Central memory CD8-positive, alpha-beta T cell (primary cell): ENCODE results near the gene CANT1.
"Not testable (repeated sequence)": the region's sequence is repeated elsewhere in the genome, so short reads cannot be mapped to it uniquely, and the experiment has no call there.

ENCODE experiments used
- ATAC-seq: fragments of 150-1000 bp; cut with Tn5 transposase; replicated peaks from 2 replicates; pipeline ENCODE4 v1.10.0; 2022; ENCODE audit warnings: mild to moderate bottlenecking, moderate FRiP score, moderate number of reproducible peaks; ENCODE audit not compliant: poor library complexity, severe bottlenecking; ENCODE audit errors: extremely low read depth
- DNase-seq, 2 donors: peaks; one replicate each; pipeline ENCODE4 v3.0.0; 2021; ENCODE audit warnings: low spot score in 2 of 2
- H3K27ac Mint-ChIP-seq: one replicate; pipeline ENCODE4 v1.8.0; 2022; ENCODE audit warnings: low read depth, mild to moderate bottlenecking, moderate library complexity, mixed read lengths
- H3K27me3 Mint-ChIP-seq: one replicate; pipeline ENCODE4 v1.8.0; 2022; ENCODE audit warnings: mixed read lengths
- H3K36me3 Mint-ChIP-seq: one replicate; pipeline ENCODE4 v1.8.0; 2022; ENCODE audit warnings: mild to moderate bottlenecking, moderate library complexity, mixed read lengths; ENCODE audit not compliant: insufficient read depth
- H3K4me1 Mint-ChIP-seq: one replicate; pipeline ENCODE4 v1.8.0; 2022; ENCODE audit warnings: mixed read lengths
- H3K4me3 Mint-ChIP-seq: one replicate; pipeline ENCODE4 v1.8.0; 2022; ENCODE audit warnings: mild to moderate bottlenecking, moderate library complexity, mixed read lengths
- H3K9me3 Mint-ChIP-seq: one replicate; pipeline ENCODE4 v1.8.0; 2022; ENCODE audit warnings: mixed read lengths

The CANT1 gene

GRCh38 chr17:79039886-79040285 lies 30.3 kb upstream of the CANT1 start:
- peaks cover 10% of the 10 kb centered on the region for H3K27me3 Mint-ChIP-seq
- ATAC-seq (no peak), DNase-seq (no peak)
- no peaks in the 10 kb centered on the region for H3K9me3 Mint-ChIP-seq
- no peaks in the 10 kb centered on the region for H3K36me3 Mint-ChIP-seq
- H3K4me1 Mint-ChIP-seq, result no peaks in the 10 kb centered on the region
- H3K4me3 Mint-ChIP-seq, result no peak overlapping the region
- no peak overlapping the region for H3K27ac Mint-ChIP-seq

- DNase-seq, result no peak
- ATAC-seq, result no peak
- no peaks in the 10 kb centered on the region for H3K9me3 Mint-ChIP-seq
- no peaks in the 10 kb centered on the region for H3K36me3 Mint-ChIP-seq
- no peak overlapping the region for H3K4me3 Mint-ChIP-seq
- H3K4me1 Mint-ChIP-seq, result no peaks in the 10 kb centered on the region
- H3K27me3 Mint-ChIP-seq, result peaks cover 4% of the 10 kb centered on the region
- H3K27ac Mint-ChIP-seq, result no peak overlapping the region
Observed at GRCh38 chr17:79039171-79039570, 29.6 kb upstream of the CANT1 start.

- Mint-ChIP-seq H3K4me1 (no peaks in the 10 kb centered on the region), H3K27me3 (peaks cover 6% of the 10 kb centered on the region), H3K27ac (no peak overlapping the region), H3K4me3 (no peak overlapping the region), H3K36me3 (no peaks in the 10 kb centered on the region), H3K9me3 (no peaks in the 10 kb centered on the region)
- DNase-seq, result no peak
- ATAC-seq, result no peak
Observed at GRCh38 chr17:79038545-79039135, 29.1 kb upstream of the CANT1 start.

GRCh38 chr17:79036596-79036995 lies 27.0 kb upstream of the CANT1 start:
- Mint-ChIP-seq H3K4me1 (no peaks in the 10 kb centered on the region), H3K27me3 (peaks cover 27% of the 10 kb centered on the region), H3K4me3 (no peak overlapping the region), H3K9me3 (no peaks in the 10 kb centered on the region), H3K36me3 (no peaks in the 10 kb centered on the region), H3K27ac (no peak overlapping the region)
- no peak for DNase-seq
- ATAC-seq, result no peak

GRCh38 chr17:79036181-79036580 lies 26.6 kb upstream of the CANT1 start:
- no peaks in the 10 kb centered on the region for H3K4me1 Mint-ChIP-seq
- peaks cover 31% of the 10 kb centered on the region for H3K27me3 Mint-ChIP-seq
- no peak overlapping the region for H3K27ac Mint-ChIP-seq
- DNase-seq (no peak), ATAC-seq (no peak)
- H3K4me3 Mint-ChIP-seq, result no peak overlapping the region
- no peaks in the 10 kb centered on the region for H3K36me3 Mint-ChIP-seq
- no peaks in the 10 kb centered on the region for H3K9me3 Mint-ChIP-seq

GRCh38 chr17:79035686-79036085 lies 26.1 kb upstream of the CANT1 start:
- H3K27me3 Mint-ChIP-seq, result peaks cover 36% of the 10 kb centered on the region
- no peaks in the 10 kb centered on the region for H3K36me3 Mint-ChIP-seq
- H3K27ac Mint-ChIP-seq, result no peak overlapping the region
- DNase-seq (no peak), ATAC-seq (no peak)
- no peaks in the 10 kb centered on the region for H3K4me1 Mint-ChIP-seq
- H3K4me3 Mint-ChIP-seq, result no peak overlapping the region
- no peaks in the 10 kb centered on the region for H3K9me3 Mint-ChIP-seq

GRCh38 chr17:79034931-79035485 lies 25.4 kb upstream of the CANT1 start:
- no peak for ATAC-seq
- H3K4me1 Mint-ChIP-seq, result no peaks in the 10 kb centered on the region

GRCh38 chr17:79033741-79034501 lies 24.4 kb upstream of the CANT1 start:
- no peaks in the 10 kb centered on the region for H3K36me3 Mint-ChIP-seq
- no peak overlapping the region for H3K4me3 Mint-ChIP-seq
- H3K9me3 Mint-ChIP-seq, result no peaks in the 10 kb centered on the region
- ATAC-seq, result no peak
- H3K4me1 Mint-ChIP-seq, result no peaks in the 10 kb centered on the region
- peaks cover 54% of the 10 kb centered on the region for H3K27me3 Mint-ChIP-seq
- DNase-seq, result no peak
- H3K27ac Mint-ChIP-seq, result no peak overlapping the region

More at GRCh38 chr17:79034931-79035485, 25.4 kb upstream of the CANT1 start:
- DNase-seq, result no peak
- H3K9me3 Mint-ChIP-seq, result no peaks in the 10 kb centered on the region
- H3K36me3 Mint-ChIP-seq, result no peaks in the 10 kb centered on the region
- H3K27ac Mint-ChIP-seq, result no peak overlapping the region
- H3K4me3 Mint-ChIP-seq, result no peak overlapping the region
- peaks cover 43% of the 10 kb centered on the region for H3K27me3 Mint-ChIP-seq

GRCh38 chr17:79033046-79033616 lies 23.6 kb upstream of the CANT1 start:
- Mint-ChIP-seq H3K36me3 (no peaks in the 10 kb centered on the region), H3K27ac (no peak overlapping the region), H3K9me3 (no peaks in the 10 kb centered on the region), H3K27me3 (peaks cover 62% of the 10 kb centered on the region), H3K4me3 (no peak overlapping the region), H3K4me1 (no peaks in the 10 kb centered on the region)
- ATAC-seq, result no peak
- no peak for DNase-seq

- Mint-ChIP-seq H3K27me3 (peaks cover 70% of the 10 kb centered on the region), H3K27ac (no peak overlapping the region), H3K4me1 (no peaks in the 10 kb centered on the region), H3K9me3 (no peaks in the 10 kb centered on the region), H3K36me3 (no peaks in the 10 kb centered on the region), H3K4me3 (no peak overlapping the region)
- no peak for ATAC-seq
- DNase-seq, result no peak
Observed at GRCh38 chr17:79031996-79032875, 22.7 kb upstream of the CANT1 start.

GRCh38 chr17:79030636-79031035 lies 21.1 kb upstream of the CANT1 start:
- not testable (repeated sequence) for H3K9me3 Mint-ChIP-seq, ATAC-seq, H3K4me1 Mint-ChIP-seq, H3K36me3 Mint-ChIP-seq, DNase-seq, H3K4me3 Mint-ChIP-seq, H3K27ac Mint-ChIP-seq
- peaks cover 83% of the 10 kb centered on the region for H3K27me3 Mint-ChIP-seq

- peaks cover 95% of the 10 kb centered on the region for H3K27me3 Mint-ChIP-seq
- no peak overlapping the region for H3K4me3 Mint-ChIP-seq
- no peaks in the 10 kb centered on the region for H3K36me3 Mint-ChIP-seq
- ATAC-seq, result no peak
- no peak for DNase-seq
- no peaks in the 10 kb centered on the region for H3K9me3 Mint-ChIP-seq
- peaks cover 3% of the 10 kb centered on the region for H3K4me1 Mint-ChIP-seq
- no peak overlapping the region for H3K27ac Mint-ChIP-seq
Observed at GRCh38 chr17:79029327-79030009, 19.9 kb upstream of the CANT1 start.
